ENCODE data around the gene WDR37. TPM values are rescaled to one million over a fixed set of nuclear protein-coding genes. Genes with fewer than 3 reads are reported as not detected.
"Not testable (repeated sequence)": the region's sequence is repeated elsewhere in the genome, so short reads cannot be mapped to it uniquely, and the experiment has no call there.

The WDR37 gene
- total and polyA plus RNA-seq, 12 donors, result 15.8 to 32.7 (median 23.3) TPM

DNA sequence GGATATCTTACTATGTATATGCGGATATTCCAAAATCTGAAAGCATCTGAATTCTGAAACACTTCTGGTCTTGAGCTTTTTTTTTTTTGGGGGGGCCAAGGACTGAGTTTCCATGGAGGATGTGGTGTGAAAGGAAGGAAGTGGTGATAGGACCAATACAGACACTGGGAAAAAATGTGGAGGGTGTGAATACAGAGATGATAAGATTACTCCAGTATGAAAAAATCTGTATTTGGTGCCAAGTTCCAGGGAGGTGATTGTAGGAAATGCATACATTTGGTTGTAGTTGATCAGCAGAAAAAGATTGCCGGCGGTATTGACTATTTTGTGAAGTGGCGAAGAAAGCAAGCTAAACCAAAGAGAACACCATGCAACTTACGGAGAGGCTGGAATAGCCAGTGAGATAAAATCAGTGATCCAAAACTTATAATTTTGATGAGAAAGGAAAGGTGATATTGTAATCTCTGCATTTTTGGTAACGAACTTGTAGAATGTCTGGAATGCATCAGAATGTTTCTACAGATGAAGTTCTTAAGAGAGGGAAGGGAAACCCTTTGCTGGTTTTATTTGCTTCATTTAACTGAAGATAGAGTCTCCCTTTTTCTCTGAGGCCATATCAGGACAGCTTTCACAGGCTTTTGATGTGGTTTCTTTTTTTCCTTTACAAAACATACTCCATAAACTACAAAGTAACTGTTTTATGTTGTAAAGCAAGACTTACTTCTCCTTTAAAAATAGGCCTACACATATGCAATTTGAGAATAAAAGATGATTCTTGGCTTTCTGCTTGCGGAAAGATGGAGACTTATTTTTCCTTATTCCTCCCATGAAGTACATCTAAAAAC is 6.0 kb downstream of the WDR37 start:
- DNase-seq, result no peak
- H3K9me3 ChIP-seq (replicated peaks in 1 of 3), result no peaks in the 10 kb centered on the region
- peaks cover 10 to 17% of the 10 kb centered on the region in 2 donors for H3K4me1 ChIP-seq (replicated peaks in 1 of 2)
- intact Hi-C loops (cut with DNase I), result no loop called here
- H3K36me3 ChIP-seq (replicated peaks in 1 of 2), result peaks cover 0 to 4% of the 10 kb centered on the region in 2 donors
- H3K27ac ChIP-seq, result no peak overlapping the region
- no peak overlapping the region for H3K4me3 ChIP-seq
- H3K27me3 ChIP-seq, result no peaks in the 10 kb centered on the region
- TF ChIP-seq, protein P1, sequence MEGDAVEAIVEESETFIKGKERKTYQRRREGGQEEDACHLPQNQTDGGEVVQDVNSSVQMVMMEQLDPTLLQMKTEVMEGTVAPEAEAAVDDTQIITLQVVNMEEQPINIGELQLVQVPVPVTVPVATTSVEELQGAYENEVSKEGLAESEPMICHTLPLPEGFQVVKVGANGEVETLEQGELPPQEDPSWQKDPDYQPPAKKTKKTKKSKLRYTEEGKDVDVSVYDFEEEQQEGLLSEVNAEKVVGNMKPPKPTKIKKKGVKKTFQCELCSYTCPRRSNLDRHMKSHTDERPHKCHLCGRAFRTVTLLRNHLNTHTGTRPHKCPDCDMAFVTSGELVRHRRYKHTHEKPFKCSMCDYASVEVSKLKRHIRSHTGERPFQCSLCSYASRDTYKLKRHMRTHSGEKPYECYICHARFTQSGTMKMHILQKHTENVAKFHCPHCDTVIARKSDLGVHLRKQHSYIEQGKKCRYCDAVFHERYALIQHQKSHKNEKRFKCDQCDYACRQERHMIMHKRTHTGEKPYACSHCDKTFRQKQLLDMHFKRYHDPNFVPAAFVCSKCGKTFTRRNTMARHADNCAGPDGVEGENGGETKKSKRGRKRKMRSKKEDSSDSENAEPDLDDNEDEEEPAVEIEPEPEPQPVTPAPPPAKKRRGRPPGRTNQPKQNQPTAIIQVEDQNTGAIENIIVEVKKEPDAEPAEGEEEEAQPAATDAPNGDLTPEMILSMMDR (IDR thresholded peaks at IDR 0.05), result no peak
- TF ChIP-seq POLR2A (IDR thresholded peaks at IDR 0.05), result no peak
- WGBS, 4 donors, result 91 to 93% (median 92%) methylated on average over 7 of the region's 7 CpGs

DNA sequence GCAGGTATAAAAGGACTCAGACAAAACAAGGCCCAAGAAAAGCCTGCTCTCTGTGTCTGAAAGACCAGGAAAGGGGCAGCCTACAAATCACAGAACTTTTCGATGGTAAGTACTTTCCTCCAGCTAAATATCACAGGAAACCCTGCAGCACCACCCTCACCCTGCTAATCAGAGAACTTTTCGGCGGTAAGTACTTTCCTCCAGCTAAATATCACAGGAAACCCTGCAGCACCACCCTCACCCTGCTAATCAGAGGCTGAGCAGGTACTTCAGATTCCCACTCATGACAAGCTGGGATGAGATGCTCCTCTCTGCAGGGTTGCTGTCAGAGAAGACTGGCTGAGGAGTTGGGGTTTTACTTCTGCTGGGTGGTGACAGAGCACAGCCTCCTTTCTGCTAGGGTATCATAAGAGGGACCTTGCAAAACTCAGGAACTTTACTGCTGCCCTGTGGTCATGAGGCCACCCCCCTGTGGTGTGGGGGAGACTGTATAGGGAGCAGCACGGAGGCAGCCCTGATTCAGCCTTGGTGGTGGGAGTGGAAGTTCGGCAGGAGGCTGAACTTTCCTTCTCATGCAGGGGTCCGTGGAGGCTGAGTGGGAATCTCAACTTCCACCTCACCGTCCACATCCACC is 7.2 kb downstream of the WDR37 start:
- Histone ChIP-seq H3K36me3 (replicated peaks in 1 of 2) (peaks cover 0 to 4% of the 10 kb centered on the region in 2 donors), H3K4me3 (no peak overlapping the region), H3K9me3 (replicated peaks in 1 of 3) (no peaks in the 10 kb centered on the region), H3K27me3 (no peaks in the 10 kb centered on the region), H3K27ac (no peak overlapping the region), H3K4me1 (replicated peaks in 1 of 2) (peaks cover under 1 to 6% of the 10 kb centered on the region in 2 donors)
- DNase-seq, result no peak
- 75 to 83% (median 81%) methylated on average over 7 of the region's 7 CpGs for WGBS, 4 donors
- no peak for TF ChIP-seq POLR2A (IDR thresholded peaks at IDR 0.05)
- TF ChIP-seq, protein P1 (IDR thresholded peaks at IDR 0.05), result no peak
- intact Hi-C loops (cut with DNase I), result no loop called here

GRCh38 chr10:1064964-1065247 is 8.7 kb downstream of the WDR37 start:
- TF ChIP-seq POLR2A (IDR thresholded peaks at IDR 0.05), result no peak
- TF ChIP-seq, protein P1 (IDR thresholded peaks at IDR 0.05), result no peak

GRCh38 chr10:1066734-1067133 is 10.5 kb downstream of the WDR37 start:
- 89 to 95% (median 92%) methylated on average over 8 of the region's 8 CpGs for WGBS, 4 donors
- H3K27me3 ChIP-seq; H3K27ac ChIP-seq; intact Hi-C loops (cut with DNase I); H3K9me3 ChIP-seq (replicated peaks in 1 of 3); H3K4me3 ChIP-seq; H3K36me3 ChIP-seq (replicated peaks in 1 of 2); DNase-seq; H3K4me1 ChIP-seq (replicated peaks in 1 of 2): not testable (repeated sequence)

More at GRCh38 chr10:1064964-1065247, 8.7 kb downstream of the WDR37 start:
- no peak for DNase-seq
- intact Hi-C loops (cut with DNase I), result no loop called here
- no peak overlapping the region for H3K27ac ChIP-seq
- H3K4me1 ChIP-seq (replicated peaks in 1 of 2), result no peaks in the 10 kb centered on the region
- no peak overlapping the region for H3K4me3 ChIP-seq
- H3K9me3 ChIP-seq (replicated peaks in 1 of 3), result no peaks in the 10 kb centered on the region
- no peaks in the 10 kb centered on the region for H3K27me3 ChIP-seq
- H3K36me3 ChIP-seq (replicated peaks in 1 of 2), result peaks cover 0 to 4% of the 10 kb centered on the region in 2 donors
- WGBS, 4 donors, result 86 to 92% (median 90%) methylated on average over 4 of the region's 4 CpGs
